SK-N-DZ (cell line): ENCODE measurements around the gene OTUD1.

Experiments used
- DNase-seq: peaks from one replicate; pipeline ENCODE4 v3.0.0-alpha.2; 2015; ENCODE audit warnings: low spot score

The OTUD1 gene

DNA sequence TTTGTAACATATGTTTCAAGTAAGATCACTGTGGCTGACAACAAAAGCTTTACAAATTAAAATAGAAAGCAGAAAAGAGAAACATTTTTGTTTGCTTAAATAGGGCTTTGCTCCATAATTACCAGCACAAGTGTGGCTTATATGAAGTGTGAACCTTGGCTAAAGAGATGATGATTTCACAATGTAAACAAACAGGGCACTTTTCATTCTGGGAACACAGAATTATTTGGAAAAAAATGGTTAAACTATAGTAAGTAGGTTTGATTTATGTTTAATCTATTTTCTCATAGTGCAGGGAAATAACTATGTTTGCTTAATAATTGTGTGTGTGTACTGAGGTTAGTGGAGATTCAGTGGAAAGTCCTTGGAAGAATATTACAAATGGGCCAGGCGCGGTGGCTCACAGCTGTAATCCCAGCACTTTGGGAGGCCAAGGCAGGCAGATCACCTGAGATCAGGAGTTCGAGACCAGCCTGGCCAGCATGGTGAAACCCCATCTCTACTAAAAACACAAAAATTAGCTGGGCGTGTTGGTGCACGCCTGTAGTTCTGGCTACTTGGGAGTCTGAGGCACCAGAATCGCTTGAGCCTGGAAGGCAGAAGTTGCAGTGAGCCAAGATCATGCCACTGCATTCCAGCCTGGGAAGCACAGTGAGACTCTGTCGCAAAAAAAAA, 19.1 kb upstream of the OTUD1 start:
- DNase-seq = no peak

DNA sequence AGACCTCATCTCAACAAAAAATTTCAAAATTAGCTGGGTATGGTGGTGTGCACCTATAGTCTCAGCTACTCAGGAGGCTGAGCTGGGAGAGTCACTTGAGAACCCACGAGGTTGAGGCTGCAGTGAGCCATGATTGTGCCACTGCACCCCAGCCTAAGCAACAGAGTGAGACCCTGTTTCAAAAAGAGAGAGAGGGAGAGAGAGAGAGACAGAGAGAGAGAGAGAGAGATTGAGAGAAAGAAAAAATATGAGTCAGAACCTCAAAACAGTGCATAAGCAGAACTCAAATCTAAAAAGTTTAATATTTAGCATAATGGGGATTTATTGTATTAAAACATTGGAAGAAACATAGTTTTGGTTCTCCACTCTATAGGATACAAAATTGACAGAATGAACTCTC, 17.5 kb upstream of the OTUD1 start:
- DNase-seq = no peak

DNA sequence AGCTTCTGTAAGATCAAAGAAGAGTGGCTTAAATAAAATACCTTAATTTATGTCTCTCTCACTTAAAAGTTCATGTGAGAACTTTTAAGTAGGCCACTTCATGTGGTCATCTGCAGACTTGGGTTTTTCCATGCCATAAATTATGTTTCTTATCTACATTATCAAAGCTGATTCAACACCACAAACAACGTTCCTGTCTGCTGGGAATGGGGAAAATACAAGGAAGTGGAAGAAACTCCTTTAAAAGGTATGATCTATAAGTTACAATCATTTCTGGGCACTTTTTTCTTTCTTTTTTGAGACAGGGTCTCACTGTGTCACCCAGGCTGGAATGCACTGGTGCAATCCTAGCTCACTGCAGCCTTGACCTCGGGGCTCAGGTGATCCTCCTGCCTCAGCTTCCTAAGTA, 16.9 kb upstream of the OTUD1 start:
- no peak for DNase-seq

DNA sequence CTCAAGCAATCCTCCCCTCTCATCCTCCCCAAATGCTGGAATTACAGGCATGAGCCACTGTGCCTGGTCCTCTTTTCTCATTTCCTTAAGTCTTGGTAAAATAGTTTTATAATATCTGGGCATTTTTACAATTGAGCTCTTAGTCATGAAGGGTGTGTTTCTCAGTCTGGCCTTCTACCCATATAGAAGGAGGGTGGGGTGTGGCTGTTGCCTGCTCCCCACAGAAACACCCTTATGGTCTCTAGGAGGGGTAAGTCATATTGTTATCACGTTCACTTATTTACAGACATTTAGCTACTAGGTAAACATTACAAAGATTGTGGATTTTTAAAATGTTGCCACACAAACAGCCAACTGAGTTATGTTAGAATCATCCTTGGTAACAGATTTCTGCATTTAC, 6.7 kb upstream of the OTUD1 start:
- DNase-seq = no peak

DNA sequence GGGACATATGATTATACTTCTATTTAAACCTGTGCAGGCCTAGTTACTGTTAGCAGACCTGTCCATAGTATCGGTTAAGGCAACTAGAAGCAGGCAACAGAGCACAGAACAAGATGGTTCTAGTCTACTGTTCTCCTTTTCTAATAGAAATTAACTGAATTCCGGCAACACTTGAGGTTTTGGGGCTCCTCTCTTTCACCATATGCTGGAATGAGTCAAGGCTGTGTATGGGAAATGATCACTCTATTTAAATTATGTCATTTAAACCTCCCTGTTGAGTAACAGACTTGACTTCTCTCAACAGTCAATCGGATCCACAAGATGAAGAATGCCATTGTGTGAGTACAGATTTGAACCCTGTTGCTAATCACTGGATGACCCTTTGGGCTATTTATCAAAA, 6.2 kb upstream of the OTUD1 start:
- DNase-seq = no peak

DNA sequence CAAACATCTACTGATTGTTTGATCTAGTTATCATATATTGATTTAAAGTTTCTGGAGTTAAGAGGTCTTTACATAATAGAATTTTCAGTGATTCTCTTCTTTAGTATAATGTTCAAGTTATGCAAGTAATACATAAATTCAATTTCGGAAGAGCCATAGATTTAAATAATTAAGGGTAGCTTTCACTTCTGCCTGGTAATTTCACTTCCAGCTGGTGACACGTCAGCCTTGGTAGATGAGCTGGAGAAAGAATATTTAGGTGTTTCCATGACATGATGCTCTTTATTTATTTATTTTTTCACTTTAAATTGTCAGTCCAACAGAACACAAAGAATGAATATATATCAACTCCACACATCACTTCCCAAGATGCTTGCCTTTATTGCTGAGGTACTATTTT, 5.2 kb upstream of the OTUD1 start:
- no peak for DNase-seq

DNA sequence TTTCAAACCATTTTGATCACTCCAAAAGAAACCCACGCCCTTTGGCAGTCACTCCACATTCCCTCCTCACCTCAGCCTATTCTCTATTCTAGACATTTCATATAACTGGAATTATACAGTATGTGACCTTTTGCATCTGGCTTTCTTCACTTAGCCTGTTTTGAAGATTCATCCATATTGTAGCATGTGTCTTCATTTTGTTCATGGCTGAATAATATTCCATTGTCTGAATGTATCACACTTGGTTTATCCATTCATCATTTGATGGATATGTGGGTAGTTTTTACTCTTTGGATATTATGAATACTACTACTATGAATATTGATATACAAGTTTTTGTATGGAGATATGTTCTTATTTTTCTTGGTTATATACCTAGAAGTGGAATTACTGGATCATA, 3.5 kb upstream of the OTUD1 start:
- no peak for DNase-seq

DNA sequence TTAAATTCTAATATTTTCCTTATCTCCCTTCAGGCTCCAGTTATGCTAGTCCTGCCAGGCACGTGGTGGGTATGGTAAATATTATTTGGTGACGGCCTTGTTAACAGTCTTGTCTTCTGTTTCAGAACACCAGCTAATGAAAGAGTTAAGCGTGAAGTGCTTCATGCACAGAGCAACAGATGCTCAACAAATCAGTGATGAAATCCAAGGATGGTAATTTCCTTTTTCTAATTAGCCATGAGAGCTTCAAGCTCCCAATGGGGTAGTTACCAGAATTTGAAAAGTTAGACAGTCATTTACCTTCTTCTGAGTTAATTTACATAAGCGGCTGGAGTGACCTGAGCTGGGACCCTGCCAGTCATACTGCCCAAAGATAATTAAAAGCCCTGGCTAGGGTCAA, 1.9 kb upstream of the OTUD1 start:
- DNase-seq = no peak

DNA sequence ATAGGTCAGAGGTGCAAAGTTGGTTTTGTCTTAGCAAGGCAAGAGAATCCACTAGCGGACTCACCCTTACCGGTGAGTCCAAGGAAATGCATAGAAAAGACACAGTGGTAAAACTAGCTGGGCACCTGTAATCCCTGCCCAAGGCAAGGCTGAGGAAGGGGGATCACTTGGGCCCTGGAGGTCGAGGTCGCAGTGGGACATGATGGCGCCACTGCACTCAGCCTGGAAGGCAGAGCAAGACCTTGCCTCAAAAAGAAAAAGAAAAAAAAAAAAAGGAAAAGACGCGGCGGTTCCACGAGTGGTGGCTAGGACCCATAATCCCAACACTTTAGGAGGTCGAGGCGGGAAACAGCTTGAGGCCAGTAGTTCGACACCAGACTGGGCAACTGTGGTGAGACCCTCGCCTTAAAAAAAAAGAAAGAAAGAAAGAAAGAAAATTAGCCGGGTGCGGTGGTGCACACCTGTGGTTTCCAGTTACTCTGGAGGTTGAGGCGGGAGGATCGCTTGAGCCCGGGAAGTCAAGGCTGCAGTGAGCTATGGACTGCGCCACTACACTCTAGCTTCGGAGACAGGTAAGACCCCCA, 820 bp upstream of the OTUD1 start:
- DNase-seq = no peak

DNA sequence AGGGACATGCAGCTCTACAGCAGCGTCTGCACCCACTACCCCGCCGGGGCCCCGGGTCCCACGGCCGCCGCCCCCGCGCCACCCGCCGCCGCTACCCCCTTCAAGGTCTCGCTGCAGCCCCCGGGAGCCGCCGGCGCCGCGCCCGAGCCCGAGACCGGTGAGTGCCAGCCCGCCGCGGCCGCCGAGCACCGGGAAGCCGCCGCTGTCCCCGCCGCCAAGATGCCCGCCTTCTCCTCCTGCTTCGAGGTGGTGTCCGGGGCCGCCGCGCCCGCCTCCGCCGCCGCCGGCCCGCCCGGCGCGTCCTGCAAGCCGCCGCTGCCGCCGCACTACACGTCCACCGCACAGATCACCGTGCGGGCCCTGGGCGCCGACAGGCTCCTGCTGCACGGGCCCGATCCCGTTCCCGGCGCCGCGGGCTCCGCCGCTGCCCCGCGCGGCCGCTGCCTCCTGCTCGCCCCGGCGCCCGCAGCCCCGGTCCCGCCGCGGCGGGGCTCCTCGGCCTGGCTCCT, 631 bp downstream of the OTUD1 start:
- DNase-seq = no peak

DNA sequence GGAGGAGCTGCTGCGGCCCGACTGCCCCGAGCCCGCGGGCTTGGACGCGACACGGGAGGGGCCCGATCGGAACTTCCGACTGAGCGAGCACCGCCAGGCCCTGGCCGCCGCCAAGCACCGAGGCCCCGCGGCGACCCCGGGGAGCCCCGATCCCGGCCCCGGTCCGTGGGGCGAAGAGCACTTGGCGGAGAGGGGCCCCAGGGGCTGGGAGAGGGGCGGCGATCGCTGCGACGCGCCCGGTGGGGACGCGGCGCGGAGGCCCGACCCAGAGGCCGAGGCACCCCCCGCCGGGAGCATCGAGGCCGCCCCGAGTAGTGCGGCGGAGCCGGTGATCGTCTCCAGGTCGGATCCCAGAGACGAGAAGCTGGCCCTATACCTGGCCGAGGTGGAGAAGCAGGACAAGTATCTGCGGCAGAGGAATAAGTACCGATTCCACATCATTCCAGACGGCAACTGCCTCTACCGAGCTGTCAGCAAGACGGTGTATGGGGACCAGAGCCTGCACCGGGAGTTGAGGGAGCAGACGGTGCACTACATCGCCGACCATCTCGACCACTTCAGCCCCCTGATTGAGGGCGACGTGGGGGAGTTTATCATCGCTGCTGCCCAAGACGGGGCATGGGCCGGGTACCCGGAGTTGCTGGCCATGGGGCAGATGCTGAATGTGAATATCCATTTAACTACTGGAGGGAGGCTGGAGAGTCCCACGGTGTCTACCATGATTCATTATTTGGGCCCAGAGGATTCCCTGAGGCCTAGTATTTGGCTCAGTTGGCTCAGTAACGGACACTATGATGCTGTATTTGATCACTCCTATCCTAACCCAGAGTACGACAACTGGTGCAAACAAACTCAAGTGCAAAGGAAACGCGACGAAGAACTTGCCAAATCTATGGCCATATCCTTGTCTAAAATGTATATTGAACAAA, 1.4 kb downstream of the OTUD1 start:
- DNase-seq = peak; percentile 13

DNA sequence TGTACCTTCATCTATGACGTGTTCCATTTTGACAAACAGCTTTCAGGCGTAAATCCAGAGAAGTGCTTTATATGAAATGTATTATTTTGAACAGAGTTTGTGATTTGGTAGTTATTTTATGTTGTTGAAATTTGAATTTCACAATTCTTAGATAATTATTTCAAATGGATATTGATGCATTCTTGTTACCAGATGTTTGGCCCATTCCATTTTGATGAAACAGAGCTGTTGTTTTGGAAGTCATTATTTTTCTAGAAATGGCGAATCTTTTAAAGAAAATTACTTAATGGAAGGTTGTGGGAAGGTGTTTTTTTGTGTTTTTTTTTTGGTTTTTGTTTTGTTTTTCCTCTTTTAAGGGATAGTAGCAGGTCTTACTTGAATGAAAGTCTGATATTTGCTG, 2.4 kb downstream of the OTUD1 start:
- DNase-seq = no peak

DNA sequence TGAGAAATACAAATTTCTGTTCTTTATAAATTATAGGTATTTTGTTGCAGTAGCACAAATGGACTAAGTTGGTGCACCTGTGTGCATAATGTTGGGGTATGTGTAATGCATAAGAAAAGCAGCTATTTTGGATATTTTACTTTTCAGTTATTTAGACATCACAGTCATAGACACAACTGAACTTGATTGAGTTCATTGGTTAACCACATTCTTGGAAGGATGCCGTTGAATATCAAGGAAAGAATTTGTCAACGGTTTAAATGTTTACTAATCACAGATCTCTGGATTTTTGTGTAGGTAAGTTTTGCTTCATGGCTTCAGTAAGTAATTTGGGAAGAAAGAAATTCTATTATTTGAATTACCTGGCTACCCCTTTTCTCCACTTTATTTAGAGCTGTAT, 4.1 kb downstream of the OTUD1 start:
- DNase-seq = no peak

DNA sequence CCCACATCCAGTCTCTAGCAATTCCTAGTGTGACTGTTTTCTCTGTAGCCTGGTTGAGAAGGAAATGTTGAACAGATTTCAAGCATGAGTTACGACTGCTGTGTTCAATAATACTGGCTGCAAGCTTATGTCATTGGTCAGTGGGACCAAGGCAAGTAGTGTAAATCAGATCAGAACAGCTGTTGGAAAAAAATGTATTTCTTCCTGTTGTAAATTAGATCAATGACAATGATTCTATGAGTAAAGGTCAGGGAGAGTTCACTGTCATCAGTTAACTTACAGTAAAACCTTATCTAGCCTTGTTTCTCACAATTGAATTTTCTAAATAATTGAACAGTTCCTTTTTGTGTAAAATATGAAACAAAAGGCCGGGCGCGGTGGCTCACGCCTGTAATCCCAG, 6.7 kb downstream of the OTUD1 start:
- DNase-seq = peak; percentile 34

DNA sequence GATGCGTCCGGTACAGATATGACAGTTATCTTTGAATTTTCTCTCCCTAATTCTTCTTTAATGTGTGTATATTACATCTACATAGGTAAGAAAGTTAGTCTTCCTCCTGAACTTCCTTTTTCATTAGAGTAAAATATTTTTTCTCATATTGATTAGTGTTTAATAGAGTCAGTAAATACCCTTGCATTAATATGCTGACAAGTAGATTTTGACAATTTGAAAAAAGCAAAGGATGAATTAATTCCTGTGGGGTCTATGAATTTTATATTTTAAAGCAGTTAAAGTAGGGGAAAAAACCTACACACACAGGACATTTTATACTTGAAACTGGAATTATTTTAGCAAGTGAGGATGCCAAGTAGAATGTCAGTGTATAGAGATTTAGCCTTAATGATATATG, 9.4 kb downstream of the OTUD1 start:
- no peak for DNase-seq

DNA sequence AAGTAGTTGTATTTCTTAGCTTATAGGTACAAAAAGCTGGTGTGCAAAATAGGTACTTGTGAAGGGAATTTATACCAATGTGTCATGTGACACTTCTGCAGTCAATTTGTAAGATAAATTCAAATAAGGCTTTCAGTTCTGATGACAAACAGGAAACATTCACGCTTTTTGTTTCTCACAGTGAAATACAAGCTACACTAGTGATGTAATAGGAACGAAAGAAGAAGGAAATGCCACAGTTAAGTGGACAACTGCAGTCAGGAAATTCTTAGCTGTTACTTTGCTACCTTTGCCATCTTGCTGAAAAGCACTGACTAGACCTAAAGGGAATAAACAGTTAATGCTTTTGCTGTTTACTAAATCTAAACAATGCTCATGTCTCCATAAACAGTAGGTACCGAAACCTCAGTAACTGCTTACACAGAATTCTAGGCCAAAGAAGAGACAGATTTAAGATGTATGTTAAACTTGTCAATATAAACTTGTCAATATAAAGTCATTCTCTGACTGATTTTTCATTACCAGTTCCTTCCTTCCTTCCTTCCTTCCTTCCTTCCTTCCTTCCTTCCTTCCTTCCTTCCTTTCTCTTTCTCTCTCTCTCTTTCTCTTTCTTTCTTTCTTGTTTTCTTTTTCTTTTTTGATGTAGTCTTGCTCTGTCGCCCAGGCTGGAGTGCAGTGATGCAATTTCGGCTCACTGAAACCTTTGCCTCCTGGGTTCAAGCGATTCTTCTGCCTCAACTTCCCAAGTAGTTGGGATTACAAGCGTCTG, 10.1 kb downstream of the OTUD1 start:
- DNase-seq = no peak

DNA sequence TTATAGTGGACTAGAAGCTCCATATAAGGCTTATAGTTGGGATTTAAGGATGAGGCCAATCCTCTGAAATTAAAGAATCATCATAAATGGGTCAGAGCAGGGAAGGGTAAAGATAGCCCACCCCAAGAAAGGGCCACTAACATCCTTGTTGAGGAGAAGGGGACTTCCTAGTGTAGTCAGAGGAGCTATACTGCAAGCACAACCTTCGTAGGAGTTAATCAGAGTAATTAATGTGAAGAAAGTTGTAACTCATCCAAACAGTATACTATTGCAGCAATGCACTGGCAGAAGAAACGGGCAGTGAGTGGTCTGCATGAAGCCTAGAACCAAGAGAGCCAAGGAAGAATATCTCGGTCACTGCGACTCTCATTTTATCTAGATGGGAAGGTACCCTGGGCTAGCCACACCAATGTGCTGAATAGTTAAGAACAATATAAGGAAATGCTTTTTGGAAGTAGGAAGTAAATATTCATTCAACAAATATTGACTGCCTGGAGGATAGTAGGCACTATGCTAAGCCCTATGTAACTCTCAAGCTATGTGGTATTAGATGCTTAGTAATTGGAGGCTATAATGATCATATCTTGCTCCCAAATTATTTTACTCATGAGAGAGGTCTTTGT, 13.3 kb downstream of the OTUD1 start:
- no peak for DNase-seq

DNA sequence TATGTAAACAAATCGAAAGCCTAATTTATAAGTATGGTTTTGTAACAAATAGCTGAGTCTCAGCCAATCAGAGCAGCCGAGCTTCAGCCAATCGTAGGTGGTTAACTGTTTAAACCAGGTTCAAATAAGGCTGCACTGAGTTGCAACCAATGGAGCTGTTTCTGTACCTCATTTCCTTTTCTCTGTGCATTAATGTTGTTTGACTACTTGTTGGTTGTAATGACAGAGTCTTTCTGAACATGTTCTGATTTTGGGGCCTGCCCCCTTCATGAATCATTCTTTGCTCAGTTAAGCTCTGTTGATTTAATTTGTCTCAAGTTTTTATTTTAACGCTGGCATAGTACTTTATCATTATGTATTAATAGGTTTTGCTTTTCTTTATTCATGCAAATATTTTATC, 14.6 kb downstream of the OTUD1 start:
- DNase-seq = no peak

DNA sequence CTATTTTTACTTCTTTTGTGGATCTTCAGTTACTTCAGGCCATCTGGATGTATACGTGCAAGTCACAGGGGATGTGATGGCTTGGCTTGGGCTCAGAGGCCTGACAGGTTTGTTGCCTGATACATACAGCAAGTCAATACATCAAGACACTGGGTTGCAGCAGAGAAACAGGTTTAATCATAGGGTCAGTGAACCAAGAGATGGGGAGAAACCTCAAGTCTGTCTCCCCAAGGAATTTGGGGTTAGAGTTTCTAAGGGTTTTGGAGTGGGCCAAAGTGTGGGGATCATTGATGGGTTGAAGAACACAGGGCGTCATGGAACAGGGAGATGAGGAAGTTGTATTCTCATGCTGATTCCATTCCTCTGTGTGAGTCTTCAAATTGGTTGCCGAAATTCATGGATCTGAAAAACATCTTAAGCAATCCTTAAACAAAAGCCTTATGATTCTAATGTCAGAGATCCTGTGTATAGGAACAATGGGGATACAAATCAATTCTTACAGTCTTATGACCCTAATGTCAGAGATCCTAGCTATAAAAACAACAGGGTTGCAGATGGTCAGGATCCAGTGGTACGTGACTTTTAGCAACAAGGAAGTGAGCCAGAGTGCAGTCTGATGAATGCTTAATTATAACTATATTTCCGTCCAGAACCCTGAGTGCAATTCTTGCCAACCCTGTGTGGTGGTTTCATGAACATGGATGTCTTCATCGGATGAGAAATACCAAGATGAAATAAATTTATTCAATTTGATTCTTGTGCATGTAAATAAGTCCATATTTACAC, 18.9 kb downstream of the OTUD1 start:
- no peak for DNase-seq

DNA sequence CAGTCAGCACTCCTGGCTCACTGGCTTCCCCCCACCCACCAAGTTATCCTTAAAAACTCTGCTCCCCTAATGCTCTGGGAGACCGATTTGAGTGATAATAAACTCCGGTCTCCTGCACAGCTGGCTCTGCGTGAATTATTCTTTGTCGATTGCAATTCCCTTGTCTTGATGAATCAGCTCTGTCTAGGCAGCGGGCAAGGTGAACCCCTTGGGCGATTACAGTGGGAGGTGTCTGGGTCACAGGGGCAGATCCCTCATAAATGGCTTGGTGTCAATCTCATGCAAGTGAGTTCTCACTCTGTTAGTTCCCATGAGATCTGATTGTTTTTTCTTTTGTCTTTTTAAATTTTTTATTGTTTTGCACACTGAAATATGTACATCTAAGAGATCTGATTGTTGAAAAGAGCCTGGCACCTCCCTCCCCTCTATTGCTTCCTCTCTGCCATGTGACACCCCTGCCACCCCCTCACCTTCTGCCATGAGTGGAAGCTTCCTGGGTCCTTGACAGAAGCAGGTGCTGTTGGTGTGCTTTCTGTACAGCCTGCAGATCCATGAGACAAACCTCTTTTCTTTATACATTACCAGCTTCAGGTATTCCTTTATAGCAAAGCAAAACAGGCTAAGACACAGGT, 20.5 kb downstream of the OTUD1 start:
- DNase-seq = no peak
